GM10266 (cell line): ENCODE results near the gene OARD1.

Experiments
- DNase-seq: peaks from one replicate; pipeline ENCODE4 v3.0.0; 2012; ENCODE audit errors: extremely low spot score
- TF ChIP-seq, protein P1 (sequence below): IDR thresholded peaks from 2 replicates; pipeline ENCODE4 v1.5.1; 2012; ENCODE audit warnings: mild to moderate bottlenecking, low read depth; ENCODE audit not compliant: control insufficient read depth, insufficient read depth; ENCODE audit errors: missing control alignments

OARD1 gene

DNA sequence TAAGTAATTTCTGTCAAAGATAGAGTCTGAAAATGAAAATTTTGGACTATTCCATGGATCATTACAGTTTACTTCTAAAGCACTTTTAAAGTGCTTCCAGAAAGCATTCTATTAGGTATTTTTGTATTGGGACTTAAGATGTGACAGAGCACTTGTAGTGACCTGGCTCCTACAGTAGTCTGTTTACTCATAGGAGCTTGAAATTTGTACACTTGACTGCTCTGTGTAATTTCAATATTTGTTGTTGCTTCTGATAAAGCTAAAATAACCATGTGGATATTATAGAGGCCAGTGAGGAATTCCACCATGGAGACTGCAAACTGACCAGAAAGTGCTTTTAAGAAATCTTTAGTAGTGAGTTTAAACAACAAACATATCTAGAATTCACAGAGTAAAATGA, 10.9 kb upstream of the OARD1 start:
- TF ChIP-seq, protein P1, sequence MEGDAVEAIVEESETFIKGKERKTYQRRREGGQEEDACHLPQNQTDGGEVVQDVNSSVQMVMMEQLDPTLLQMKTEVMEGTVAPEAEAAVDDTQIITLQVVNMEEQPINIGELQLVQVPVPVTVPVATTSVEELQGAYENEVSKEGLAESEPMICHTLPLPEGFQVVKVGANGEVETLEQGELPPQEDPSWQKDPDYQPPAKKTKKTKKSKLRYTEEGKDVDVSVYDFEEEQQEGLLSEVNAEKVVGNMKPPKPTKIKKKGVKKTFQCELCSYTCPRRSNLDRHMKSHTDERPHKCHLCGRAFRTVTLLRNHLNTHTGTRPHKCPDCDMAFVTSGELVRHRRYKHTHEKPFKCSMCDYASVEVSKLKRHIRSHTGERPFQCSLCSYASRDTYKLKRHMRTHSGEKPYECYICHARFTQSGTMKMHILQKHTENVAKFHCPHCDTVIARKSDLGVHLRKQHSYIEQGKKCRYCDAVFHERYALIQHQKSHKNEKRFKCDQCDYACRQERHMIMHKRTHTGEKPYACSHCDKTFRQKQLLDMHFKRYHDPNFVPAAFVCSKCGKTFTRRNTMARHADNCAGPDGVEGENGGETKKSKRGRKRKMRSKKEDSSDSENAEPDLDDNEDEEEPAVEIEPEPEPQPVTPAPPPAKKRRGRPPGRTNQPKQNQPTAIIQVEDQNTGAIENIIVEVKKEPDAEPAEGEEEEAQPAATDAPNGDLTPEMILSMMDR: no peak
- DNase-seq: no peak

DNA sequence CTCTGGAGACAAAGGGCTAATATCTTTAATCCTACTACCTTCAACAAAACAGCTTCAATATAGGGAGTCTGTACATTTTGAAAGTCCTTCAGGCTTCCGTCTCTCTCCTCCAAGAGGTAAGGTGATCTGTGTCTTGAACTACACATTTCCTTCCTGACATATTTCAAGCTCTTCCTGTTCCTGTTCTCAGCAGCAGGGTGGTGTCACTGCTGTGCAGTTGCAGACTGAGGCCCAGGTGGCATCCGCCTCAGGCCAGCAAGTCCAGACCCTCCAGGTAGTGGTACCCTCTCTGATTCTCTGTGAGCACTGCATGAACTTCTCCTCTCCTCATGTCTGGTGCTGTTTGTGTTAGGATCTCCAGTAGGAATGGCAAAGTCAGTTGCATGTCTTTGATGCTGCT, 8.5 kb upstream of the OARD1 start:
- TF ChIP-seq, protein P1: no peak

DNA sequence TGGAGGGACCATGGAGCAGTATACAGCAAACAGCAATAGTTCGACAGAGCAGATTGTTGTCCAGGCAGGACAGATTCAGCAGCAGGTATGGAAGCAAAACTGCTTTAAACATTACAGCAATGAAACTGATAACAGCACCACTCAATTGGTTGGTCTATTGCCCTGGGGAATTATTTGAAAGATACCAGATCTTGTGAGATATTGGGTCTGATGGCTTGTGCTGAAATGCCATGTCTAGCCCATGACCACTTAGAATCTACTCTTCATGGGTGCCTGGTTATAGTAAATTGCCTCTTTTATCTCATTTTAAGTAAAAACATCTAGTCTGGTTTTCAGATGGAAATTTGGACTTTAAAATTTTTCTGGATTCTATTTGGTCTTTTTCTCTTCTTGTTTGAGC, 6.9 kb upstream of the OARD1 start:
- TF ChIP-seq, protein P1: no peak
- DNase-seq: no peak

More for the DNA sequence above, 8.5 kb upstream of the OARD1 start:
- no peak for DNase-seq

DNA sequence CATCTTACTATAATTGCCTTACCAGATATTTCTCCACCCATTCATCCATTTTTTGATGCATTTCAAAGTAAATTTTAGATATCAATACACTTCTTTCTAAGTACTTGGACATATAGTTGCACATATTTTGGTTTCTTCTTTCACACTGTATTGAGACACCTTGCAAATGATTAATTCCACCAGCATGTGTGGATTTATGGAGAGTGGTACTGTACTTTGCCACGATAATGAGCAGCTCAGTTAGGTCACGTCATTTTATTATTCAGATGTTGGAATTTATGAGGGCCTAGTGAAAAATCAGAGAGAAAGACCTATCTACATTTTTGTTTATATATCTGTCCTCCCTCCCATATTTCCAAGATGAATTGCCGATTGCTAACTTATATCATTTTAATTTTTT, 5.9 kb upstream of the OARD1 start:
- TF ChIP-seq, protein P1: no peak
- no peak for DNase-seq

DNA sequence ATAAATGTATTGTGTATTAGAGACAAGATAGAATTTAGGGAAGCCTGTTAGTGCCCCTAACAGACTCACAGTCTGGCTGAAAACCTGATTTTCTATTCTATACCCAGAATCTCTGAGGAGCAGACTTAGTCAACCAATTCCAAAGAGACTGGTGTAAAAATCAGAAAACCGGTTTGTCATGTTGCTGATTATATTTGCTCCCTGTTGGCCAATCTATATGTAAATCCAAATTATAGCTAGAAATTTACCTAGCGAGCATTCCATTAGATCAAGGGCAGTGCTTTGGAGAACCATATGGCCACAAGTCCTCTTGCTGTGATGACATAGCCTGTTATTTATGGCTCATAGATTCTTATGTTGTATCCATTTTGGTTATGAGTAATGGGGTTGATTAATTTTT, 5.4 kb upstream of the OARD1 start:
- TF ChIP-seq, protein P1: no peak
- DNase-seq: no peak

GRCh38 chr6:41075651-41076626, 3.8 kb upstream of the OARD1 start:
- TF ChIP-seq, protein P1: no peak
- DNase-seq: no peak
